ENCODE results near the gene THSD7B. TPM values are rescaled to one million over a fixed set of nuclear protein-coding genes. Genes with fewer than 3 reads are reported as not detected.

The THSD7B gene
- total RNA-seq, 4 donors from 2014 or later, result 0.12 to 1.1 (median 0.39) TPM

DNA sequence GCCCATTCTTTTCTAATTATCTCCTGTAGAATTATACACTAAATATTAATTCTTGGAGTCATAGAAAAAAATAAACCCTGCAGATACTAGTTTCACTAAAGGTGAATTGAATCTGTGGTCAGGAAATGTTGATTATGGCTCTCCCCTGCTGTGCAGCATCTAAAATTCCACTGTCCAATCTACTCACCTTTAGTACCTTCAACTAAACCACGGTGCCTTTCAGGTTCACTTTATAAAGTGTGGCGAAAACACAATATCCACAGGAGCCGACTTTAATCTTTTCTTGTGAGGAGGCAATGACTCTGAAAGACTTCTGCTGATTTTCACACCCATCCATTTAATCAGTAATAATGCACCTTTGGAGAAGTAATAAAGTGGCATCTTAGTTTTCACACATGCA, 402.3 kb downstream of the THSD7B start:
- TF ChIP-seq POLR2AphosphoS5 (IDR thresholded peaks at IDR 0.05) (no peak), EP300 (IDR thresholded peaks at IDR 0.05) (no peak), POLR2A (IDR thresholded peaks at IDR 0.05) (no peak)
- TF ChIP-seq, protein P1, sequence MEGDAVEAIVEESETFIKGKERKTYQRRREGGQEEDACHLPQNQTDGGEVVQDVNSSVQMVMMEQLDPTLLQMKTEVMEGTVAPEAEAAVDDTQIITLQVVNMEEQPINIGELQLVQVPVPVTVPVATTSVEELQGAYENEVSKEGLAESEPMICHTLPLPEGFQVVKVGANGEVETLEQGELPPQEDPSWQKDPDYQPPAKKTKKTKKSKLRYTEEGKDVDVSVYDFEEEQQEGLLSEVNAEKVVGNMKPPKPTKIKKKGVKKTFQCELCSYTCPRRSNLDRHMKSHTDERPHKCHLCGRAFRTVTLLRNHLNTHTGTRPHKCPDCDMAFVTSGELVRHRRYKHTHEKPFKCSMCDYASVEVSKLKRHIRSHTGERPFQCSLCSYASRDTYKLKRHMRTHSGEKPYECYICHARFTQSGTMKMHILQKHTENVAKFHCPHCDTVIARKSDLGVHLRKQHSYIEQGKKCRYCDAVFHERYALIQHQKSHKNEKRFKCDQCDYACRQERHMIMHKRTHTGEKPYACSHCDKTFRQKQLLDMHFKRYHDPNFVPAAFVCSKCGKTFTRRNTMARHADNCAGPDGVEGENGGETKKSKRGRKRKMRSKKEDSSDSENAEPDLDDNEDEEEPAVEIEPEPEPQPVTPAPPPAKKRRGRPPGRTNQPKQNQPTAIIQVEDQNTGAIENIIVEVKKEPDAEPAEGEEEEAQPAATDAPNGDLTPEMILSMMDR (IDR thresholded peaks at IDR 0.05), result no peak
- no peaks in the 10 kb centered on the region for H3K9me3 ChIP-seq
- WGBS, 2 donors (ENCODE audit: low coverage in 1 of 2), result 82 to 88% methylated on average over 3 of the region's 3 CpGs
- no peak for ATAC-seq
- H3K4me3 ChIP-seq, result no peak overlapping the region
- H3K27me3 ChIP-seq, result no peaks in the 10 kb centered on the region
- H3K4me1 ChIP-seq, result no peaks in the 10 kb centered on the region
- no peak overlapping the region for H3K27ac ChIP-seq
- H3K36me3 ChIP-seq, result no peaks in the 10 kb centered on the region

DNA sequence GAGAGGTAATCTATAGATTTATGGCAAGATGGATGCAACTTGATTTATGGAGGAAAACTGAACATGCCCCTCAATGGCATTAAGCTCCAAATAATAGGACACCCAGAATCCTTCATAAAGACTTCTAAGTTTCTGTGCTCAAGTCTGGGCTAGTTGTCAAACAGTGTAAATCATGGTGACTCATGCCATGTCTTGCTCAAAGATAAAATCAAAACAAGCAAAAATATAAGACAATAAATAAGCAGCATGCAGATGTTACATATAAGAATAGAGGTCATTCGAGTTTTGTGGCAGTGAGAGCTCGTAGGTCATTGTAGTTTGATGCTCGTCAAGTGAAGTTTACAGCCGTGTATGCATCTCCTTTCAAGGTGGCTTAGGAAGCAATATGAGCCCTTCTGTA, 403.2 kb downstream of the THSD7B start:
- Histone ChIP-seq H3K27me3 (no peaks in the 10 kb centered on the region), H3K36me3 (no peaks in the 10 kb centered on the region), H3K9me3 (no peaks in the 10 kb centered on the region), H3K4me3 (no peak overlapping the region), H3K27ac (no peak overlapping the region), H3K4me1 (no peaks in the 10 kb centered on the region)
- no peak for ATAC-seq
- WGBS, 2 donors (ENCODE audit: low coverage in 1 of 2), result 82 to 83% methylated on average over 4 of the region's 4 CpGs
- TF ChIP-seq, protein P1 (IDR thresholded peaks at IDR 0.05), result no peak
- TF ChIP-seq EP300 (IDR thresholded peaks at IDR 0.05), result no peak
- TF ChIP-seq POLR2A (IDR thresholded peaks at IDR 0.05), result no peak
- no peak for TF ChIP-seq POLR2AphosphoS5 (IDR thresholded peaks at IDR 0.05)

DNA sequence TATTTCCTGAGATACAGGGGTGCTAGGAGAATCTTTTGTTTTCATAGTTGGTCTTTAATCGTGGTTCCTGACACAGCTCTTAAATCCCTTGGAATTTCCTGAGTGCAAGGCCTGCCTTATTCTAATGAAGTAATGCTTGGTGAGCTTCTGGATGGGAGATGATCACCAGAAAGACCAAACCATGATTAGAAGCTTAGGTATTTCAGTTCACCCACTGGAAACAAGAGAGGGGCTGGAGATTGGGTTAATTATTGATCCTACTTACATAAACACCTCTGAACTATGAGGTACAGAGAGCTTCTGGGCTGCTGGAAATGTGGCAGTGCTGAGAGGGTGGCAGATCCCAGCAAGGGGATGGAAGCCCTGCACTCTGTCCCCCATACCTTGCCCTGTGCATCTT, 406.8 kb downstream of the THSD7B start:
- 25 to 33% methylated on average over 1 of the region's 1 CpG for WGBS, 2 donors (ENCODE audit: low coverage in 1 of 2)
- Histone ChIP-seq H3K4me3 (no peak overlapping the region), H3K4me1 (no peaks in the 10 kb centered on the region), H3K9me3 (no peaks in the 10 kb centered on the region), H3K27ac (no peak overlapping the region), H3K36me3 (no peaks in the 10 kb centered on the region), H3K27me3 (no peaks in the 10 kb centered on the region)
- TF ChIP-seq, protein P1 (IDR thresholded peaks at IDR 0.05), result no peak
- no peak for TF ChIP-seq EP300 (IDR thresholded peaks at IDR 0.05)
- no peak for TF ChIP-seq POLR2AphosphoS5 (IDR thresholded peaks at IDR 0.05)
- no peak for TF ChIP-seq POLR2A (IDR thresholded peaks at IDR 0.05)
- ATAC-seq, result no peak

DNA sequence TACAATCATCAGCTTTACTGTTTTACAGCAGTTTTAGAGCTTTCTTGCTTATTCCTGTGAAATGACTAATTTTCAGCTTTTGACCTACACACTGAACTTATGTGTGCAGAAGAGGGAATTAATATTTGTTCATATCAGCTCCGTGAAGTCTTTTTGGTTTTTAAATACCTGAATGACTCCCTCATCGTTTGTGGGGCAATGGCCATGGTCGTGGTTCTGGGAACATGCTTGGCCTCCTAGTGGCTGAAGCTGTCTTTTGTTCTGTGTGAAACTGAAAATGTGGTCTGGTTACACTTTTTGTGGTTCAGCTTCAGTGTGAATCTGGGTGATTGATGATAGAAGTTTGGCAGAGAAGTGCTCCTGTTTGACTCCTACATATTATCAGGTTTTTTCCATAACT, 408.1 kb downstream of the THSD7B start:
- Histone ChIP-seq H3K4me1 (no peaks in the 10 kb centered on the region), H3K4me3 (no peak overlapping the region), H3K36me3 (no peaks in the 10 kb centered on the region), H3K27me3 (no peaks in the 10 kb centered on the region), H3K27ac (no peak overlapping the region), H3K9me3 (no peaks in the 10 kb centered on the region)
- ATAC-seq, result no peak
- TF ChIP-seq, protein P1 (IDR thresholded peaks at IDR 0.05), result no peak
- no peak for TF ChIP-seq POLR2AphosphoS5 (IDR thresholded peaks at IDR 0.05)
- no peak for TF ChIP-seq EP300 (IDR thresholded peaks at IDR 0.05)
- TF ChIP-seq POLR2A (IDR thresholded peaks at IDR 0.05), result no peak
- 37 to 67% methylated on average over 3 of the region's 3 CpGs for WGBS, 2 donors (ENCODE audit: low coverage in 1 of 2)

DNA sequence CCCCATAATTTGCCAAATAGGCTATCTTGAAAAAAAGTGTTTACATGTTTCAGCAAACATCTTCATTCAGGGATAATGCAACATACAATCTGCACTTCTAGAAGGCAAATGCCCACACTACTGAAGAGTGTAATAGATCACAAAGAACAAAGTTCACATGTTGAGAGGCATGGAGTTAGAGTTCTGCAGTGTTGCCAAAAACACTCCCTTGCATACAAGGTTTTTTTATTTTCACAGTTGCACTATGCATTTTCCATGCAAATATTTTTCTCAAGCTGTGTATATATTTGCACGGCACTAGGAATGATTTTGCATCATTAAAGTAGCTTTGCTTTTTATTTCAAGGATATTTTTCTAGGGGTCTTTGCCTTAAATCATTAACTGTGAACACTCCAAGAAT, 409.9 kb downstream of the THSD7B start:
- H3K4me3 ChIP-seq, result no peak overlapping the region
- H3K9me3 ChIP-seq, result no peaks in the 10 kb centered on the region
- H3K36me3 ChIP-seq, result no peaks in the 10 kb centered on the region
- no peak for ATAC-seq
- H3K27ac ChIP-seq, result no peak overlapping the region
- WGBS, 2 donors (ENCODE audit: low coverage in 1 of 2), result 63 to 73% methylated on average over 1 of the region's 1 CpG
- H3K27me3 ChIP-seq, result no peaks in the 10 kb centered on the region
- no peaks in the 10 kb centered on the region for H3K4me1 ChIP-seq
- TF ChIP-seq EP300 (IDR thresholded peaks at IDR 0.05), result no peak
- TF ChIP-seq POLR2AphosphoS5 (IDR thresholded peaks at IDR 0.05), result no peak
- no peak for TF ChIP-seq POLR2A (IDR thresholded peaks at IDR 0.05)
- TF ChIP-seq, protein P1 (IDR thresholded peaks at IDR 0.05), result no peak
